Stimulated activated CD8-positive, alpha-beta memory T cell treated with anti-CD3 and anti-CD28 coated beads, Interleukin-15, amount 100 ng/mL, for 24 hours (primary cell): Measurements from ENCODE around the gene BRWD1.

Experiments used
- DNase-seq: peaks from one replicate; pipeline ENCODE4 v3.0.0-alpha.2; 2020; ENCODE audit warnings: low read depth

The BRWD1 gene

GRCh38 chr21:39327727-39328126, 14.3 kb upstream of the BRWD1 start:
- no peak for DNase-seq

DNA sequence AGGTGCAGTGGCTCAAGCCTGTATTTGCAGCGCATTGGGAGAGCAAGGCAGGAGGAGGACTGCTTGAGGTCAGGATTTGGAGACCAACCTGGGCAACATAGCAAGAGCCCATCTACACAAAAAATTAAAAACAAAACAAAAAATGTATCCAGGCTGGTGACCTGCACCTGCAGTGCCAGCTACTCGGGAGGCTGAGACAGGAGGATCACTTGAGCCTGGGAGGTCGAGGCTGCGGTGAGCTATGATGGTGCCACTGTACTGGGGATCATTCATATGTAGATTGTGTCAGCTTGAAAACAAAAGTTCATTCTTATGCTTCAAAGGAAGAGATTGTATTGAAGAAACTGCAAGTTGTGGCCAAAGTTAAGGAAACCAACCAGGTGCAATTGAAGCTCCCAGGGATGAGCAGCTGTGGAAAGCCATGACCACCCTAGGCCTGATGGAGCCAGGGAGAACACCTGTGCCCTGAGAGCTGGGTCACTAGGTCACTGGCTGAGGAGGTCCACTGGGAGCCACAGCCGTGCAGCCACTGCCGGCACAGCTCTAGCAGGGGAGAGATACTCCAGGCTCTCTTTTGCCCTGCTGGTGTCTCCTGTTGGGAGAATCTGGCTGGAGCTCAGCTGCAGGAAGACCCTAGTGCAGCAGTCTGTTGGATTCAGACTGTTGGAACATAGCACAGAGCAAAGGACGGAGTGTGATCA, 13.3 kb upstream of the BRWD1 start:
- no peak for DNase-seq

- no peak for DNase-seq
Observed at GRCh38 chr21:39325458-39325857, 12.0 kb upstream of the BRWD1 start.

DNA sequence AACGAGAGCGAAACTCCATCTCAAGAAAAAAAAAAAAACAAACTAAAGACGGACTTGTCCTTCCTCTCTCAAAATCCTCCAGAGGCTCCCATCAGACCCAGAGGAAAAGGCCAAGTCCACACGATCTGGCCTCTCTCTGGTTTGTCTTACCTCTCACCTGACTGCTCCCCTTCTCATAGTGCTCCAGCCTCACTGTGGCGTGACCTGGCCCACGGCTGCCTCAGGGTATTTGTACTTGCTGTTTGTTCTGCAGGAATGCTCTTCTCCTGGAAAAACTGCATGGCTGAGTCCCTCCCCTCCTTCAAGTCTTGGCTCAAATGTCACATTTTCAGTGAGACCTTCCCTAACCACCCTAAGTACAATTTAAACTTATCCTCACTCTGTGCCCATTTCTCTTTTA, 8.0 kb upstream of the BRWD1 start:
- no peak for DNase-seq

DNA sequence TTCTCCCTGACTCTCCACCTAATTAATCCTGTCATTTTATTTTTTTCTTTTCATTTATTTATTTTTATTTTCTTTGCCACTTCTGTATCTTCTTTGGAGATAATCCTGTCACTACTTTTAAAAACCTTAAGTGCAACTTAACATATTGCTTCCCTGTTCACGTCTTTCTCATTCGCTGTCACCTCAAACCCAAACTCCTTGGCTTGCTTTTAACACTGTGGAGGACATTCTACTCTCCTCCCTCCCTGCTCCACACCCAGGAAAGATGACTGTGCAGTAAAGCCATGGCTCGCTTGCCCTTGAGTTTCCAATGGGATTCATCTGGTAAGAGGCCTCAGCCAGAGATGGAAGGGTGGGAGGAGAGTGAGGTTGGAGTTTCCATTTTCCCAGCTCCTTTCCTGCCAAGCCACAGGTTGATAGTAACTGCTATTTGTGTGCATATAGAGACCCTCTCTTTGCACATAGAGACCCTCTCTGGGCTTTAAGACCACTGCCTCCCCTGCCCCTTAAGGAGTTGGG, 6.4 kb upstream of the BRWD1 start:
- no peak for DNase-seq

DNA sequence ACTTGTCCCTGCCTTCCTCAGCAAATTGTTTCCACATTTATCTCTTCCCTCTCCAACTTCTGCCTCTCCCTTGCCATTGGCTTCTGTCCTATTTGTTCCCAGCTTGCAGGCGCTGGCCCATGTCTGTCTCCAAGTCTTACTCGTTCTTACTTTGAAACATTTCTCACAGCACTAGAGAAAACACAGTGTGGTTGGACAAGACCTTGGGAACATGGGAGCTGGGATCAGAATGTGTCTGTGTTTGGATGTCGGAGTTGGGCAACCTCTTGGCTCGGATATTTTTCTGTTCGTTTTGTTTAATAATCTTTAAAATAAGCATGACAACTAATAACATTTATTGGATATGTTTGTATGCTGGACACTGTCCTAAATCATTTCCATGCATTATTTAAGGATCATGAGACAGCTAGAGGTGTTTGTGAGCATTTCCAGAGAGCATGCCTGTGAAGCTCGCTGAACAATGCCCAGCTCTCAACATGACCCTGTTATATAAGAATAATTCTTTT, 5.9 kb upstream of the BRWD1 start:
- DNase-seq = no peak

DNA sequence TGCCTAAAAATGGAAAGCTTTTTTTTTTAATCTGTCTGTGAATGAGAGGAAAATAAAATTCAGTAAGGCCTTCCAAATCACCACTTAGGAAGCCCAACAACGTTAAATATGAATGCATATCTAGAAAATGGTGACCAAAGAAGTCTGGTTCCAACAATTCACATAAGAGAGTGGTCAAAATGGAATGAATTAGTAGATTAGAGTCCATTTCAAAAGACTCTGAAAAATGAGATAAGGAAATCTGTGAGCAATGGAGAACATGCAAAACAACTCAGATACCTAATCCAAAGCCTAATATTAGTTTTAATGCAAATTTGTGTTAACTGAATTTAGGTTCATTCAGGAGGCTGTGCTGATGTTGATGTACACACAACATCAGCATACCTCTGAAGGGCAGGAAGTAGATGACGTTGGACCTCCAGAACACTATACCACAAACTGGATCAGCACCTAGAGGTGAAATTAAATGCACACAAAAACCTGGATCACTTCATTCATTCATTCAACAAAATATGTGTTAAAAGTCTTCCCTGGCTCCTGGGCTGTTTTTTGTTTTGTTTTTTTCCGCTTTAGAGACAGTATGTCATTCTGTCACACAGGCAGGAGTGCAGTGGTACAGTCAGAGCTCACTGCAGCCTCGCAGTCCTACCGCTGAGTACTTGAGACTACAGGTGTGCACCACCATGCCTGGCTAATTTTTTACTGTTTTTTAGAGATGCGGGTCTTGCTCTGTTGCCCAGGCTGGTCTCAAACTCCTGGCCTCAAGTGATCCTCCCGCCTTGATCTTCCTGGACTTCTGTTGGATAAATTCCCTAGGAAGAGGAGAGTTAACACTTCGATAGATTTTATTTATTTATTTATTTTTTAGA, 4.9 kb upstream of the BRWD1 start:
- no peak for DNase-seq

DNA sequence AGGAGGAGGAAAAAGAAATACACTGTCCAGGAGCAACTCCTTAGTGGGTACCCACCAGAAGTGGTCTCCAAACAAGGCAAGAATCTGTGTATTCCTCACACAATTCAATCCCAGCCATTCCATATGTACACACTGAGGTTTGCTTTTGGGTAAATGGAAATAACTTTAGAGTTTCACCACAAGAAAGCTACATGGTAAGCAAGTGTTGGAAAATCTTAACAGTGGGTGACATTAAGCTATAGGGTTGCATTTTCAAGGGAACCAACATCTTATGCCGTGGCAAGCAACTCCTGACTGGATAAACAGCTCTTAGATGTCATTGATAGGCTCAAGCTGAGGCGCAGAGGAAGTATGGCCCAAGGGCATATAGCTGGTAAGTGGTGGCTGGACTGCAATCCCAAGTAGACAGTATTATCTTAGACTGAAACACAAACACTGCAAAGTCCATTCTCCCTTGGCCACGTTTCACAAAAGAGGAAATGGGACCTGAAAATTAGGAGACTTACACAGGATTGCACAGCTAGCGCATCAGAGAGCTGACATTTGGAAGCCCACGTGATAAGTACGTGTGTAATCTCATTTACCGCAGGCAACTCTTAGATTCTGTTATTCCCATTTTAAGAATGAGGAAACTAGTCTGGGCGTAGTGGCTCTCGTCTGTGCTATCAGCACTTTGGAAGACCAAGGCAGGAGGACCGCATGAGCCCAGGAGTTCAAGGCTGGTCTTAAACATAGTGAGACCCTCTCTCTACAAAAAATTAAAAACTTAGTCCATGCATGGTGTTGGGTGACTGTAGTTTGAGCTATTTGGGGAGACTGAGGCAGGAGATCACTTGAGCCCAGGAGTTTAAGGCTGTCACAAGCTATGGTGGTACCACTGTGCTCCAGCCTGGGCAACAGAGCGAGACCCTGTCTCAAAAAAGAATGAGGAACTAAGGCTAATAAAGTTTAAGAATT, 4.0 kb upstream of the BRWD1 start:
- DNase-seq = no peak

- no peak for DNase-seq
Observed at GRCh38 chr21:39316729-39317128, 3.3 kb upstream of the BRWD1 start.

DNA sequence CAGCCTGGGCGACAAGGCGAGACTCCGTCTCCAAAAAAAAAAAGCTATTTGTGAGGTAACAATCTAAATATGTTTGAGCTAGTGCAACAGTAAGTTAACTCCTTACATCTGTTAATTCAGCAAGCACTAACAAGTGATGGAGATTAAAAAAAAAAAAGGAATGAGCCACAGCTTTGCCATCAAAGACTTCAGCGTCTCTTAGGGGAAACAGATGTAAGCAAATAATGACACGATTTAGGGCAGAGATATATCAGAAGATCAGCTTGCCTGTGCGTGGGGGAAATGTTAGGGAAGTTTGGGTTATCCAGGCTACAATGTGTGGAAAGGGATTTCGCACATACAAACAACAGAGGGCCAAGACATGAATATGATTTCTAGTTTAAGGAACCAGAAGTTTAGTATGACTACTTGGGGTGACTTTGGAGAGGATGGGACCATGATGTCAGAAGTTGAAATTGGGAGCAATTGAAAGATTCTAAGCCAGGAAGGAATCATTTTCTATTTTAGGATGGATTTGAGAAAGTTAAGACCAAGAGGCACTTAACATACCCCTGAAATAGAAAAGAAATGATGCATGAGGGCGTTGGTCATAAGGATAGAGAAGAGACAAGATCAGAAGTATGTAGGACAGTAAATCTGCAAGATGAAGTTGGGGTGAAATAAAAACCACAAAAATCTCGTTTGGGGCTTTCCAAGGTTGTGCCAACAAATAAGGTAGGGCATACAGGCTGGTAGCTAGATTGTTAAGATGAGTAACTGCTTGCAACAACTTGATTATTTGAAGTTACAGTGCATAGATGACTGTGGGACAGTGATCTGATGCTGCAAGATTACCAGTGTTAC, 2.4 kb upstream of the BRWD1 start:
- no peak for DNase-seq

GRCh38 chr21:39314143-39315027, 953 bp upstream of the BRWD1 start:
- peak; percentile 22 for DNase-seq

GRCh38 chr21:39313042-39313570, 326 bp downstream of the BRWD1 start:
- DNase-seq = no peak

GRCh38 chr21:39312112-39313041, 1.1 kb downstream of the BRWD1 start:
- DNase-seq = peak; percentile 95

- no peak for DNase-seq
Observed at GRCh38 chr21:39311164-39311563, 2.3 kb downstream of the BRWD1 start.

DNA sequence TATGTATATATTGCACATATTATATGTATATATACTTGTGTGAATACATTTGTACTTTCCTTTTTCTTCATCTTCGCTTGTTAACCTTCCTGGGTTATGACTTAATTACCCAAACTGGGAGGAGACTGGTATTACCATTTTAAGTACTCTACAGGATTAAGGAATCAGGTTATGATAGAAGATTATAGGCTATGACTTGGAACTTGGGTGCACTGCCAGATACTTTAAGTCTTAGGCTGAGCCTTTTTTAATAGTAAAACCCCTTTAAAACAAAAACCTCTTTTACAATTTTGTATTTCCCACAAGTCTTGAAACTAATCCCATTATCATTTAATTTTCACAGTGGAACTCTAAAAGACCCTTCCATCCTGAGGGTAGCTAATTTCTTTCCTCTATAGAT, 6.0 kb downstream of the BRWD1 start:
- no peak for DNase-seq

GRCh38 chr21:39300587-39300986, 12.8 kb downstream of the BRWD1 start:
- no peak for DNase-seq

DNA sequence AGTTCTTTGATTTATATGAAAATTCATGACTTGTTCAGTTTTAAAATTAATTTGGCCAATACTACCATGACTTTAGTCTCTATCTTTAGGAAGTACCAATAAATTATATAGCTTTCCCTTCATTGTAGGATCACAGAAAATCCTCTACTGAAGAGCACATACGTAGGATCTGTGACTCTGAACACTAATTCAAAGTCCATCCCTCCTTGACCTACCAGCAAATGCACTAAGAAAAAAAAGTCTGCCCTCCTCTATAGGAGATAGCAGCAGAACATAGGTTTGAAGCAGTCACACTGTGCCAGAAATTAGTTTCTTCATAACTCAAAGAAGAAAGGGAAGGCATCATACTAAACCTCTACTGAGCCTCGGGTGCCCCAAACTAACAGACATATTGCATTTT, 16.5 kb downstream of the BRWD1 start:
- DNase-seq = no peak

- DNase-seq = no peak
Observed at GRCh38 chr21:39288987-39289386, 24.4 kb downstream of the BRWD1 start.

DNA sequence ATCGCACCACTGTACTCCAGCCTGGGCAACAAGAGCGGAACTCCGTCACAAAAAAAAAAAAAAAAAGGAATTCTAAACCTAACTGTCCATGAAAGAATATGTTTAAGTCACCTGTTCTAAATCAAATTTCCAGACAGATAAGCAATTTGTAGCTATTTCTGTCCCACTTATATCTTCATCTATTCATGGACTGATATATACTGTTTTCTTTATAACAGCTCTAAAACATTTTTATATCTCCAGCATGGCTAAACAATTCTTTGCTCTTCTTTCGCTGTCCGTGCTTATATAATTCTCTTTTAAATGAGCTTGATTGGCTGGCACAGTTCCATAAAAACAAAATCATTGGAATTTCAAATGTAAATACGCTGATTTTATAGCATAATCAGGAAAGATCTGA, 30.5 kb downstream of the BRWD1 start:
- DNase-seq = no peak
